Measurements from ENCODE around the gene SUMF1.

Gene SUMF1

GRCh38 chr3:4387210-4388204 lies 79.6 kb downstream of the SUMF1 start:
- DNase-seq (ENCODE audit: low spot score): no peak

- DNase-seq (ENCODE audit: low spot score): no peak
Measured at GRCh38 chr3:4385201-4385600, 81.9 kb downstream of the SUMF1 start.

GRCh38 chr3:4380013-4380412 lies 87.1 kb downstream of the SUMF1 start:
- no peak for DNase-seq (ENCODE audit: low spot score)

- no peak for DNase-seq (ENCODE audit: low spot score)
Measured at GRCh38 chr3:4376499-4376898, 90.6 kb downstream of the SUMF1 start.

GRCh38 chr3:4375911-4376310 lies 91.2 kb downstream of the SUMF1 start:
- DNase-seq (ENCODE audit: low spot score): no peak

GRCh38 chr3:4373669-4374068 lies 93.4 kb downstream of the SUMF1 start:
- DNase-seq (ENCODE audit: low spot score): no peak

GRCh38 chr3:4362523-4362922 lies 104.5 kb downstream of the SUMF1 start:
- DNase-seq (ENCODE audit: low spot score): no peak

- DNase-seq (ENCODE audit: low spot score): no peak
Measured at GRCh38 chr3:4360817-4361216, 106.3 kb downstream of the SUMF1 start.

GRCh38 chr3:4359805-4360502 lies 107.1 kb downstream of the SUMF1 start:
- no peak for DNase-seq (ENCODE audit: low spot score)

GRCh38 chr3:4358273-4358672 lies 108.8 kb downstream of the SUMF1 start:
- no peak for DNase-seq (ENCODE audit: low spot score)

- DNase-seq (ENCODE audit: low spot score): no peak
Measured at GRCh38 chr3:4356546-4357410, 110.3 kb downstream of the SUMF1 start.

- DNase-seq (ENCODE audit: low spot score): no peak
Measured at GRCh38 chr3:4356220-4356540, 110.9 kb downstream of the SUMF1 start.

GRCh38 chr3:4355401-4356219 lies 111.5 kb downstream of the SUMF1 start:
- no peak for DNase-seq (ENCODE audit: low spot score)

- DNase-seq (ENCODE audit: low spot score): no peak
Measured at GRCh38 chr3:4351872-4352271, 115.2 kb downstream of the SUMF1 start.

- DNase-seq (ENCODE audit: low spot score): no peak
Measured at GRCh38 chr3:4351164-4351855, 115.8 kb downstream of the SUMF1 start.

GRCh38 chr3:4350789-4351163 lies 116.3 kb downstream of the SUMF1 start:
- DNase-seq (ENCODE audit: low spot score): no peak

- DNase-seq (ENCODE audit: low spot score): no peak
Measured at GRCh38 chr3:4343258-4343657, 123.8 kb downstream of the SUMF1 start.

- no peak for DNase-seq (ENCODE audit: low spot score)
Measured at GRCh38 chr3:4341336-4341675, 125.8 kb downstream of the SUMF1 start.

- no peak for DNase-seq (ENCODE audit: low spot score)
Measured at GRCh38 chr3:4340411-4341335, 126.4 kb downstream of the SUMF1 start.

- no peak for DNase-seq (ENCODE audit: low spot score)
Measured at GRCh38 chr3:4340077-4340410, 127.0 kb downstream of the SUMF1 start.
